CD4-positive, alpha-beta T cell treated with Interleukin-17A for 4 hours (primary cell): ENCODE results near the gene GTF2B.
"Not testable (repeated sequence)": the region's sequence is repeated elsewhere in the genome, so short reads cannot be mapped to it uniquely, and the experiment has no call there.

ENCODE experiments used
- DNase-seq: peaks from one replicate; pipeline ENCODE4 v3.0.0-alpha.2; 2020; ENCODE audit warnings: mixed read lengths

Gene GTF2B

GRCh38 chr1:88880717-88881116, 10.7 kb downstream of the GTF2B start:
- DNase-seq = not testable (repeated sequence)

- DNase-seq = no peak
These were observed 12.6 kb downstream of the GTF2B start for GRCh38 chr1:88878731-88879130.

GRCh38 chr1:88877911-88878310, 13.5 kb downstream of the GTF2B start:
- DNase-seq = no peak

- no peak for DNase-seq
These were observed 14.0 kb downstream of the GTF2B start for GRCh38 chr1:88877382-88877825.

GRCh38 chr1:88876573-88877365, 14.6 kb downstream of the GTF2B start:
- no peak for DNase-seq

- DNase-seq = no peak
These were observed 15.8 kb downstream of the GTF2B start for GRCh38 chr1:88875595-88875994.

GRCh38 chr1:88873737-88874349, 17.5 kb downstream of the GTF2B start:
- no peak for DNase-seq

- DNase-seq = not testable (repeated sequence)
These were observed 21.7 kb downstream of the GTF2B start for GRCh38 chr1:88869644-88870043.

GRCh38 chr1:88867743-88868521, 23.4 kb downstream of the GTF2B start:
- DNase-seq = no peak

- DNase-seq = no peak
These were observed 39.9 kb downstream of the GTF2B start for GRCh38 chr1:88851303-88852063.

- DNase-seq = no peak
These were observed 43.7 kb downstream of the GTF2B start for GRCh38 chr1:88847643-88848042.

GRCh38 chr1:88825721-88826120, 65.6 kb downstream of the GTF2B start:
- DNase-seq = no peak

- DNase-seq = not testable (repeated sequence)
These were observed 71.7 kb downstream of the GTF2B start for GRCh38 chr1:88819642-88820041.

- no peak for DNase-seq
These were observed 77.9 kb downstream of the GTF2B start for GRCh38 chr1:88813471-88813870.

GRCh38 chr1:88812366-88812765, 79.0 kb downstream of the GTF2B start:
- no peak for DNase-seq

GRCh38 chr1:88803444-88803843, 87.9 kb downstream of the GTF2B start:
- no peak for DNase-seq

GRCh38 chr1:88802950-88803349, 88.4 kb downstream of the GTF2B start:
- no peak for DNase-seq
